Neural cell (in vitro differentiated cells): ENCODE measurements around the gene TAOK3. TPM values are rescaled to one million over a fixed set of nuclear protein-coding genes. Genes with fewer than 3 reads are reported as not detected.

Experiments used
- H2AFZ ChIP-seq: fragments of 200-600, 300-800 bp; sonication (generic), shearing (Covaris generic); 2 replicates; pipeline ENCODE4 v1.6.0; 2014; ENCODE audit warnings: low read depth, mild to moderate bottlenecking, antibody characterized with exemption, low read length, moderate library complexity
- H3F3A ChIP-seq: fragments of 200-600 bp; shearing (Covaris generic); 2 replicates; pipeline ENCODE4 v1.6.1; 2016; ENCODE audit warnings: mild to moderate bottlenecking, moderate library complexity, mixed read lengths, antibody characterized with exemption, low read length; ENCODE audit not compliant: insufficient read depth, poor library complexity, severe bottlenecking
- H3K27ac ChIP-seq: fragments of 200-600, 300-800 bp; sonication (generic), shearing (Covaris generic); 2 replicates; pipeline ENCODE4 v1.5.1; 2014; ENCODE audit warnings: mild to moderate bottlenecking, low read length, moderate library complexity
- H3K27me3 ChIP-seq: fragments of 300-800, 200-600 bp; sonication (generic), shearing (Covaris generic); 2 replicates; pipeline ENCODE4 v1.6.0; 2014; ENCODE audit warnings: mild to moderate bottlenecking, low read depth, low read length, moderate library complexity; ENCODE audit not compliant: insufficient read depth
- H3K36me3 ChIP-seq: fragments of 300-800, 200-600 bp; sonication (generic), shearing (Covaris generic); 2 replicates; pipeline ENCODE4 v1.5.1; 2014; ENCODE audit warnings: mild to moderate bottlenecking, antibody characterized with exemption, low read length, moderate library complexity; ENCODE audit not compliant: insufficient read depth
- H3K4me2 ChIP-seq: fragments of 300-800, 200-600 bp; sonication (generic), shearing (Covaris generic); 2 replicates; pipeline ENCODE4 v1.6.0; 2014; ENCODE audit warnings: mild to moderate bottlenecking, low read length
- H3K4me3 ChIP-seq: fragments of 300-800, 200-600 bp; sonication (generic), shearing (Covaris generic); 2 replicates; pipeline ENCODE4 v1.5.1; 2014; ENCODE audit warnings: mild to moderate bottlenecking, low read length, moderate library complexity
- H3K79me2 ChIP-seq: fragments of 200-600 bp; shearing (Covaris generic); replicated peaks from 2 replicates; pipeline ENCODE4 v1.6.0; 2014; ENCODE audit warnings: mild to moderate bottlenecking, low read length, moderate library complexity; ENCODE audit not compliant: insufficient read depth
- H3K9ac ChIP-seq: fragments of 300-800, 200-600 bp; sonication (generic), shearing (Covaris generic); 2 replicates; pipeline ENCODE4 v1.6.1; 2016; ENCODE audit warnings: mild to moderate bottlenecking, low read length, mixed read lengths
- H3K9me2 ChIP-seq: fragments of 200-600 bp; shearing (Covaris generic); 2 replicates; pipeline ENCODE4 v1.6.1; 2016; ENCODE audit warnings: mild to moderate bottlenecking, low read length, mixed read lengths; ENCODE audit not compliant: insufficient read depth
- H3K9me3 ChIP-seq: fragments of 200-600, 300-800 bp; sonication (generic), shearing (Covaris generic); 2 replicates; pipeline ENCODE4 v1.6.1; 2016; ENCODE audit warnings: mild to moderate bottlenecking, mixed run types, low read length, moderate library complexity, mixed read lengths
- H4K20me1 ChIP-seq: fragments of 200-600 bp; shearing (Covaris generic); 2 replicates; pipeline ENCODE4 v1.6.1; 2016; ENCODE audit warnings: mild to moderate bottlenecking, mixed run types; ENCODE audit not compliant: insufficient read depth
- EP300 ChIP-seq: fragments of 450-650 bp; conservative IDR thresholded peaks from 2 replicates; pipeline ENCODE4 v1.6.1; 2014; ENCODE audit warnings: antibody characterized with exemption, mild to moderate bottlenecking, moderate library complexity; ENCODE audit not compliant: poor library complexity, severe bottlenecking
- EZH2 ChIP-seq: fragments of 200-600, 300-800 bp; shearing (Covaris generic), sonication (generic); IDR thresholded peaks from 2 replicates; pipeline ENCODE4 v1.6.1; 2014; ENCODE audit warnings: antibody characterized with exemption, low read length, borderline replicate concordance, mild to moderate bottlenecking; ENCODE audit not compliant: insufficient read depth, poor library complexity, severe bottlenecking
- MXI1 ChIP-seq: fragments of 450-650 bp; conservative IDR thresholded peaks from 2 replicates; pipeline ENCODE4 v1.6.1; 2014; ENCODE audit warnings: antibody characterized with exemption, mild to moderate bottlenecking; ENCODE audit not compliant: poor library complexity, severe bottlenecking
- POLR2AphosphoS5 ChIP-seq: IDR thresholded peaks from 2 replicates; pipeline ENCODE4 v1.6.1; 2012
- RAD21 ChIP-seq: fragments of 450-650 bp; conservative IDR thresholded peaks from 2 replicates; pipeline ENCODE4 v1.6.1; 2014; ENCODE audit warnings: antibody characterized with exemption, mild to moderate bottlenecking, moderate library complexity
- SMC3 ChIP-seq: fragments of 450-650 bp; conservative IDR thresholded peaks from 2 replicates; pipeline ENCODE4 v1.6.1; 2014; ENCODE audit warnings: antibody characterized with exemption, mild to moderate bottlenecking, moderate library complexity; ENCODE audit not compliant: poor library complexity
- TAF1 ChIP-seq: IDR thresholded peaks from 2 replicates; pipeline ENCODE4 v1.6.1; 2012; ENCODE audit warnings: low read depth
- polyA plus RNA-seq: library from polyadenylated mRNA; depleted of rRNA; stranded (reverse); fragments of >200 nt; gene quantifications from 2 replicates; pipeline ENCODE4 v1.2.3, GENCODE V29; 2014
- TF ChIP-seq, protein P1 (sequence below): IDR thresholded peaks from 2 replicates; pipeline ENCODE4 v1.6.1; 2012; ENCODE audit warnings: borderline replicate concordance
- TF ChIP-seq, protein P2 (sequence below): fragments of 450-650 bp; IDR thresholded peaks from 2 replicates; pipeline ENCODE4 v1.5.1; 2014; ENCODE audit warnings: antibody characterized with exemption, mild to moderate bottlenecking, moderate library complexity; ENCODE audit not compliant: poor library complexity, severe bottlenecking

Gene TAOK3
- polyA plus RNA-seq, 1 donor from 2014 or later = 148 TPM

DNA sequence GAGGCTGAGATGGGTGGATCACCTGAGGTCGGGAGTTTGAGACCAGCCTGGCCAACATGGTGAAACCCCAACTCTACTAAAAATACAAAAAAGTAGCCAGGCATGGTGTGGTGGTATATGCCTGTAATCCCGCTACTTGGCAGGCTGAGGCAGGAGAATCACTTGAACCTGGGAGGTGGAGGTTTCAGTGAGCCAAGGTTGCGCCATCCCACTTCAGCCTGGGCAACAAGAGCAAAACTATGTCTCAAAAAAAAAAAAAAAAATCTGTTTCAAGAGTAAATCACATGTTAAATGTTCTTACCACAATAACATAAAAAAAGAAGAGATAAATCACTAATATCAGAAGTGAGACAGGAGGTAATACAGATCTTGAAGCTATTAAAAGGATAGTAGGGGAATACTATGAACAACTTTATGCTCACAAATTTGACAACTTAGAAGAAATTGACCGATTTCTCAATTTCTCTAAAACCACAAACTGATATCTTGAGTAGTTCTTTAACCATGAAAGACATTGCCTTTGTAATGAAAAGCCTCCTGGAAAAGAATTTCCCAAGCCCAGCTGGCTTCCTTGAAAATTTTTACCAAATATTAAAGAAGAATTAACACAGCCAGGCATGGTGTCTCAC is 37.7 kb downstream of the TAOK3 start:
- no peaks in the 10 kb centered on the region for H4K20me1 ChIP-seq
- H3K9ac ChIP-seq = no peak overlapping the region
- no peaks in the 10 kb centered on the region for H3K79me2 ChIP-seq
- no peaks in the 10 kb centered on the region for H3K9me3 ChIP-seq
- H3F3A ChIP-seq = no peaks in the 10 kb centered on the region
- TF ChIP-seq TAF1 = no peak
- TF ChIP-seq, protein P1, sequence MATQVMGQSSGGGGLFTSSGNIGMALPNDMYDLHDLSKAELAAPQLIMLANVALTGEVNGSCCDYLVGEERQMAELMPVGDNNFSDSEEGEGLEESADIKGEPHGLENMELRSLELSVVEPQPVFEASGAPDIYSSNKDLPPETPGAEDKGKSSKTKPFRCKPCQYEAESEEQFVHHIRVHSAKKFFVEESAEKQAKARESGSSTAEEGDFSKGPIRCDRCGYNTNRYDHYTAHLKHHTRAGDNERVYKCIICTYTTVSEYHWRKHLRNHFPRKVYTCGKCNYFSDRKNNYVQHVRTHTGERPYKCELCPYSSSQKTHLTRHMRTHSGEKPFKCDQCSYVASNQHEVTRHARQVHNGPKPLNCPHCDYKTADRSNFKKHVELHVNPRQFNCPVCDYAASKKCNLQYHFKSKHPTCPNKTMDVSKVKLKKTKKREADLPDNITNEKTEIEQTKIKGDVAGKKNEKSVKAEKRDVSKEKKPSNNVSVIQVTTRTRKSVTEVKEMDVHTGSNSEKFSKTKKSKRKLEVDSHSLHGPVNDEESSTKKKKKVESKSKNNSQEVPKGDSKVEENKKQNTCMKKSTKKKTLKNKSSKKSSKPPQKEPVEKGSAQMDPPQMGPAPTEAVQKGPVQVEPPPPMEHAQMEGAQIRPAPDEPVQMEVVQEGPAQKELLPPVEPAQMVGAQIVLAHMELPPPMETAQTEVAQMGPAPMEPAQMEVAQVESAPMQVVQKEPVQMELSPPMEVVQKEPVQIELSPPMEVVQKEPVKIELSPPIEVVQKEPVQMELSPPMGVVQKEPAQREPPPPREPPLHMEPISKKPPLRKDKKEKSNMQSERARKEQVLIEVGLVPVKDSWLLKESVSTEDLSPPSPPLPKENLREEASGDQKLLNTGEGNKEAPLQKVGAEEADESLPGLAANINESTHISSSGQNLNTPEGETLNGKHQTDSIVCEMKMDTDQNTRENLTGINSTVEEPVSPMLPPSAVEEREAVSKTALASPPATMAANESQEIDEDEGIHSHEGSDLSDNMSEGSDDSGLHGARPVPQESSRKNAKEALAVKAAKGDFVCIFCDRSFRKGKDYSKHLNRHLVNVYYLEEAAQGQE = no peak
- no peak for TF ChIP-seq SMC3
- TF ChIP-seq POLR2AphosphoS5 = no peak
- no peak for TF ChIP-seq MXI1
- TF ChIP-seq, protein P2, sequence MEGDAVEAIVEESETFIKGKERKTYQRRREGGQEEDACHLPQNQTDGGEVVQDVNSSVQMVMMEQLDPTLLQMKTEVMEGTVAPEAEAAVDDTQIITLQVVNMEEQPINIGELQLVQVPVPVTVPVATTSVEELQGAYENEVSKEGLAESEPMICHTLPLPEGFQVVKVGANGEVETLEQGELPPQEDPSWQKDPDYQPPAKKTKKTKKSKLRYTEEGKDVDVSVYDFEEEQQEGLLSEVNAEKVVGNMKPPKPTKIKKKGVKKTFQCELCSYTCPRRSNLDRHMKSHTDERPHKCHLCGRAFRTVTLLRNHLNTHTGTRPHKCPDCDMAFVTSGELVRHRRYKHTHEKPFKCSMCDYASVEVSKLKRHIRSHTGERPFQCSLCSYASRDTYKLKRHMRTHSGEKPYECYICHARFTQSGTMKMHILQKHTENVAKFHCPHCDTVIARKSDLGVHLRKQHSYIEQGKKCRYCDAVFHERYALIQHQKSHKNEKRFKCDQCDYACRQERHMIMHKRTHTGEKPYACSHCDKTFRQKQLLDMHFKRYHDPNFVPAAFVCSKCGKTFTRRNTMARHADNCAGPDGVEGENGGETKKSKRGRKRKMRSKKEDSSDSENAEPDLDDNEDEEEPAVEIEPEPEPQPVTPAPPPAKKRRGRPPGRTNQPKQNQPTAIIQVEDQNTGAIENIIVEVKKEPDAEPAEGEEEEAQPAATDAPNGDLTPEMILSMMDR = no peak
- TF ChIP-seq EP300 = no peak
- TF ChIP-seq EZH2 = no peak
- no peaks in the 10 kb centered on the region for H3K36me3 ChIP-seq
- H2AFZ ChIP-seq = no peak overlapping the region
- H3K27me3 ChIP-seq = no peaks in the 10 kb centered on the region
- no peak overlapping the region for H3K4me2 ChIP-seq
- no peak overlapping the region for H3K27ac ChIP-seq
- no peaks in the 10 kb centered on the region for H3K9me2 ChIP-seq
- H3K4me3 ChIP-seq = no peak overlapping the region

DNA sequence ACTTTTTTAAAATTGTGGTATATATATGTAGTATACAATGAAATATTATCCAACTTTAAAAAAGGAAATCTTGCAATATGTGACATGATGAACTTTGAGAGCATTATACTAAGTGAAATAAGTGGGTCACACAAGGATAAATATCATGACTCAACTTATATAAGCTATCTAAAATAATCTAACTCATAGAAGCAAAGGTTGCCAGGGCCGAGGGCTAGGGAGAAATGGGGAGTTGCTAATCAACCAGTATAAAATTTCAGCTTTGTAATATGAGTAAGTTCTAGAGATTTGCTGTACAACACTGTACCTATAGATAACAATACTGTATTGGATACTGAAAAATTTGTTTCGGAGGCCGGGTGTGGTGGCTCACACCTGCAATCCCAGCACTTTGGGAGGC is 38.5 kb downstream of the TAOK3 start:
- H4K20me1 ChIP-seq = no peaks in the 10 kb centered on the region
- H3K9ac ChIP-seq = no peak overlapping the region

DNA sequence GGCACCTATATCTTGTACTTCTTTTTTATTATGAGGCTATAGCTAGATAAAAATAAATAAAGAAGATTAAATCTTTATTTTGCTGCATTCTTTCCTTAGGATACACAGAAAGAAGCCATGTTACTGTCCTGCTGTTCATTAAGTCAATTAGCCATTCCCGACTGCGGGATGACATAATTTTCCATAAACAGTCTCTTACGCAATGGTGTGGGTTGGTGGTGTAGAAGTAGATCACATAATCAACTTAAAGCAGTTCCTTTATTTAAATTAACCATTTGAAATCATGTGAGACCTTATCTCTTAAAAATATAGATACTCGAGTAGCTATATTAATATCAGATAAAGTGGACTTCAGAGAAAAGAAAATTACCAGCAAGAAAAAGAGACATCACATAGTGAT is 40.2 kb downstream of the TAOK3 start:
- Histone ChIP-seq H3K36me3 (no peaks in the 10 kb centered on the region), H3F3A (no peaks in the 10 kb centered on the region), H3K4me3 (no peak overlapping the region), H3K9me3 (no peaks in the 10 kb centered on the region), H2AFZ (no peak overlapping the region), H3K27me3 (no peaks in the 10 kb centered on the region), H4K20me1 (no peaks in the 10 kb centered on the region), H3K27ac (no peak overlapping the region), H3K4me2 (no peak overlapping the region), H3K9ac (no peak overlapping the region), H3K9me2 (no peaks in the 10 kb centered on the region), H3K79me2 (no peaks in the 10 kb centered on the region)
- TF ChIP-seq POLR2AphosphoS5 = no peak
- no peak for TF ChIP-seq TAF1
- no peak for TF ChIP-seq SMC3
- no peak for TF ChIP-seq MXI1
- TF ChIP-seq, protein P1 = no peak
- no peak for TF ChIP-seq RAD21
- TF ChIP-seq, protein P2 = no peak
- no peak for TF ChIP-seq EZH2
- TF ChIP-seq EP300 = no peak

More for the DNA sequence above, 38.5 kb downstream of the TAOK3 start:
- TF ChIP-seq TAF1 (no peak), RAD21 (no peak), MXI1 (no peak), EP300 (no peak)
- H3K4me3 ChIP-seq = no peak overlapping the region
- H3K36me3 ChIP-seq = no peaks in the 10 kb centered on the region
- H2AFZ ChIP-seq = no peak overlapping the region
- H3K27me3 ChIP-seq = no peaks in the 10 kb centered on the region
- H3K4me2 ChIP-seq = no peak overlapping the region
- no peaks in the 10 kb centered on the region for H3F3A ChIP-seq
- H3K9me2 ChIP-seq = no peaks in the 10 kb centered on the region
- no peaks in the 10 kb centered on the region for H3K9me3 ChIP-seq
- H3K79me2 ChIP-seq = no peaks in the 10 kb centered on the region
- no peak overlapping the region for H3K27ac ChIP-seq
